CD14-positive monocyte (primary cell): ENCODE data around the gene KIF25. TPM values are rescaled to one million over a fixed set of nuclear protein-coding genes. Genes with fewer than 3 reads are reported as not detected.

Experiments
- DNase-seq, 3 donors: peaks; one replicate each; pipeline ENCODE4 v3.0.0-alpha.2; 2011 to 2022
- H2AFZ ChIP-seq: 2 replicates; pipeline ENCODE4 v1.6.0; 2012; ENCODE audit warnings: mild to moderate bottlenecking, low read depth, low read length, inconsistent platforms; ENCODE audit not compliant: insufficient read depth, poor library complexity, severe bottlenecking
- H3K27ac ChIP-seq, 2 donors: 1 replicate in 1 of 2; 2 replicates in 1 of 2; pipeline ENCODE4 v1.5.1; 2012 to 2013; ENCODE audit warnings: low read length in 2 of 2, control low read depth in 1 of 2, inconsistent platforms in 1 of 2, low read depth in 1 of 2, mild to moderate bottlenecking in 1 of 2
- H3K27me3 ChIP-seq, 2 donors: one replicate each; pipeline versions ENCODE4 v1.6.0 to v1.6.1; 2011 to 2013; ENCODE audit warnings: low read length in 2 of 2; ENCODE audit not compliant: control insufficient read depth in 2 of 2, insufficient read depth in 2 of 2
- H3K36me3 ChIP-seq, 2 donors: replicated peaks in 1 of 2; 1 replicate in 1 of 2; 2 replicates in 1 of 2; pipeline versions ENCODE4 v1.5.1 to v1.6.1; 2012 to 2013; ENCODE audit warnings: low read length in 2 of 2, control low read depth in 1 of 2, inconsistent platforms in 1 of 2, mild to moderate bottlenecking in 1 of 2; ENCODE audit not compliant: insufficient read depth in 2 of 2, control insufficient read depth in 1 of 2
- H3K4me1 ChIP-seq, 2 donors: 1 replicate in 1 of 2; 2 replicates in 1 of 2; pipeline versions ENCODE4 v1.5.1 to v1.6.1; 2012 to 2013; ENCODE audit warnings: low read length in 2 of 2, control low read depth in 1 of 2, inconsistent platforms in 1 of 2, mild to moderate bottlenecking in 1 of 2, moderate library complexity in 1 of 2; ENCODE audit not compliant: insufficient read depth in 2 of 2, control insufficient read depth in 1 of 2
- H3K4me2 ChIP-seq: replicated peaks from 2 replicates; pipeline ENCODE3; 2012; ENCODE audit warnings: low read length, moderate library complexity, mild to moderate bottlenecking; ENCODE audit not compliant: poor library complexity, severe bottlenecking; ENCODE audit errors: extremely low read depth
- H3K4me3 ChIP-seq, 3 experiments: fragments of 200-600 bp in 1 of 3; sonication (generic) in 1 of 3; replicated peaks in 1 of 3; 1 replicate in 2 of 3; 2 replicates in 1 of 3; pipeline ENCODE4 v1.5.1; 2011 to 2013; ENCODE audit warnings: low read length in 3 of 3, mild to moderate bottlenecking in 3 of 3, control low read depth in 2 of 3, low read depth in 2 of 3, inconsistent platforms in 1 of 3, moderate library complexity in 1 of 3
- H3K79me2 ChIP-seq: 2 replicates; pipeline ENCODE4 v1.6.0; 2012; ENCODE audit warnings: mild to moderate bottlenecking, control low read depth, inconsistent platforms, low read length, moderate library complexity; ENCODE audit not compliant: insufficient read depth
- H3K9ac ChIP-seq: 2 replicates; pipeline ENCODE4 v1.6.0; 2017; ENCODE audit warnings: low read length, mild to moderate bottlenecking; ENCODE audit not compliant: insufficient read depth, poor library complexity, severe bottlenecking
- H3K9me3 ChIP-seq, 2 donors: replicated peaks in 1 of 2; 1 replicate in 1 of 2; 2 replicates in 1 of 2; pipeline versions ENCODE4 v1.5.1 to v1.6.1; 2012 to 2013; ENCODE audit warnings: low read length in 2 of 2, control low read depth in 1 of 2; ENCODE audit not compliant: control insufficient read depth in 1 of 2, insufficient read depth in 1 of 2
- H4K20me1 ChIP-seq: 2 replicates; pipeline ENCODE4 v1.6.0; 2012; ENCODE audit warnings: mild to moderate bottlenecking, low read length, control low read depth, moderate library complexity; ENCODE audit not compliant: insufficient read depth
- H3K27ac Mint-ChIP-seq, 7 donors: one replicate each; pipeline ENCODE4 v1.8.0; 2020; ENCODE audit warnings: mild to moderate bottlenecking in 7 of 7, mixed read lengths in 7 of 7, moderate library complexity in 6 of 7, inconsistent platforms in 2 of 7
- H3K27me3 Mint-ChIP-seq, 3 donors: one replicate each; pipeline ENCODE4 v1.8.0; 2021 to 2022; ENCODE audit warnings: low read depth in 3 of 3, mild to moderate bottlenecking in 3 of 3, mixed read lengths in 3 of 3, moderate library complexity in 3 of 3, inconsistent platforms in 1 of 3
- H3K36me3 Mint-ChIP-seq, 2 donors: one replicate each; pipeline ENCODE4 v1.8.0; 2020; ENCODE audit warnings: mixed read lengths in 2 of 2, inconsistent platforms in 1 of 2, mild to moderate bottlenecking in 1 of 2
- H3K4me1 Mint-ChIP-seq: one replicate; pipeline ENCODE4 v1.8.0; 2020; ENCODE audit warnings: mild to moderate bottlenecking, mixed read lengths
- H3K4me3 Mint-ChIP-seq, 2 donors: one replicate each; pipeline ENCODE4 v1.8.0; 2020; ENCODE audit warnings: mild to moderate bottlenecking in 2 of 2, mixed read lengths in 2 of 2, moderate library complexity in 1 of 2
- H3K9me3 Mint-ChIP-seq, 7 donors: one replicate each; pipeline ENCODE4 v1.8.0; 2020 to 2022; ENCODE audit warnings: mixed read lengths in 7 of 7, mild to moderate bottlenecking in 6 of 7, moderate library complexity in 6 of 7, inconsistent platforms in 2 of 7
- CTCF ChIP-seq: fragments of 200-600 bp; IDR thresholded peaks from one replicate; pipeline ENCODE4 v1.8.0; 2022; ENCODE audit warnings: antibody characterized with exemption, mild to moderate bottlenecking
- WGBS: methylation state at CpG from one replicate; pipeline ENCODE4 v1.1.5; 2013; ENCODE audit warnings: missing lambda C conversion rate; ENCODE audit not compliant: insufficient coverage; 5-methylcytosine and 5-hydroxymethylcytosine counted together
- intact Hi-C, 2 donors: fragments of 100-400 bp; cut with micrococcal nuclease; formaldehyde crosslinking; loops; one replicate each; pipeline versions ENCODE4 v1.15.0 to v1.15.1; 2023
- polyA plus RNA-seq, 3 donors: library from polyadenylated mRNA; depleted of rRNA in 1 of 3; unstranded in 2 of 3; stranded (reverse) in 1 of 3; fragments of 300-500 nt in 2 of 3; fragments of >200 nt in 1 of 3; fragmentation: Illumina TruSeq in 2 of 3; gene quantifications; 1 replicate in 2 of 3; 2 replicates in 1 of 3; pipeline ENCODE4 v1.2.3, GENCODE V29; 2012 to 2021

KIF25 gene
- polyA plus RNA-seq, 3 donors, result not detected

GRCh38 chr6:167968091-167968490, 29.4 kb upstream of the KIF25 start:
- Histone ChIP-seq H3K27ac (no peak overlapping the region), H3K36me3 (no peaks in the 10 kb centered on the region), H2AFZ (no peak overlapping the region), H3K4me2 (no peak overlapping the region), H3K4me1 (no peaks in the 10 kb centered on the region), H4K20me1 (no peaks in the 10 kb centered on the region), H3K9ac (no peak overlapping the region), H3K27me3 (no peaks in the 10 kb centered on the region), H3K79me2 (no peaks in the 10 kb centered on the region), H3K9me3 (no peaks in the 10 kb centered on the region), H3K4me3 (no peak overlapping the region)
- Mint-ChIP-seq H3K4me1 (no peaks in the 10 kb centered on the region), H3K4me3 (no peak overlapping the region), H3K27me3 (peaks cover 0 to 4% (median 0%) of the 10 kb centered on the region in 3 donors), H3K36me3 (no peaks in the 10 kb centered on the region), H3K9me3 (peaks cover 0 to 6% (median 2%) of the 10 kb centered on the region in 7 donors), H3K27ac (no peak overlapping the region)
- DNase-seq, result no peak
- TF ChIP-seq CTCF, result peak; percentile 18
- WGBS, result 95% methylated on average over 4 of the region's 6 CpGs
- intact Hi-C loops, result no loop called here

GRCh38 chr6:167970230-167970629, 27.2 kb upstream of the KIF25 start:
- Mint-ChIP-seq H3K4me1 (no peaks in the 10 kb centered on the region), H3K27ac (no peak overlapping the region), H3K36me3 (no peaks in the 10 kb centered on the region), H3K4me3 (no peak overlapping the region), H3K9me3 (peaks cover 0 to 6% (median 2%) of the 10 kb centered on the region in 7 donors), H3K27me3 (peaks cover 0 to 3% (median 3%) of the 10 kb centered on the region in 3 donors)
- H2AFZ ChIP-seq, result no peak overlapping the region
- WGBS, result 93% methylated on average over 3 of the region's 10 CpGs
- intact Hi-C loops, result no loop called here
- H3K4me1 ChIP-seq, result no peaks in the 10 kb centered on the region
- H3K4me2 ChIP-seq, result no peak overlapping the region
- H3K79me2 ChIP-seq, result no peaks in the 10 kb centered on the region
- H3K27me3 ChIP-seq, result no peaks in the 10 kb centered on the region
- H3K4me3 ChIP-seq, result no peak overlapping the region
- no peaks in the 10 kb centered on the region for H4K20me1 ChIP-seq
- no peak for DNase-seq
- TF ChIP-seq CTCF, result no peak
- no peak overlapping the region for H3K9ac ChIP-seq
- H3K36me3 ChIP-seq, result no peaks in the 10 kb centered on the region
- H3K9me3 ChIP-seq, result no peaks in the 10 kb centered on the region
- H3K27ac ChIP-seq, result no peak overlapping the region
